ENCODE data around the gene ICE2.
"Not testable (repeated sequence)": the region's sequence is repeated elsewhere in the genome, so short reads cannot be mapped to it uniquely, and the experiment has no call there.

The ICE2 gene

GRCh38 chr15:60444289-60444912 lies 34.5 kb downstream of the ICE2 start:
- DNase-seq = peak; percentile 22

DNA sequence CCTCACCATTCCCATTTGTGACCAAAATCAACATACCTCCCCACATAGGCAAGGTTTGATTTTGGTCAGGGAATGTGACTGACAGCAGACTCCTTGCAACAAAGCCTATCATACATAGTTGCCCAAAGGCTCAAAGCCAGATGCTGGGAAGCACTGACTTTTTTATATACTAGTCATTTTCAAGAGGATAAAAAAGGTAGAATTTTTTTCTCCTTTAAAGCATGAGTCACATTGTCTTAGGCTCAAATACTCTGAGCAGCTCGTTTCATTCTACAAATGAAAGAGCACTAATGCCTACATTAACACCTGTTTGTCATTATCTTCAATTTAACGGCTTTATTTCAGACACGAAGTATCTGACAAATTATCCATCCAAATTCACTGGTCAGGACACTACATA lies 36.2 kb downstream of the ICE2 start:
- no peak for DNase-seq

DNA sequence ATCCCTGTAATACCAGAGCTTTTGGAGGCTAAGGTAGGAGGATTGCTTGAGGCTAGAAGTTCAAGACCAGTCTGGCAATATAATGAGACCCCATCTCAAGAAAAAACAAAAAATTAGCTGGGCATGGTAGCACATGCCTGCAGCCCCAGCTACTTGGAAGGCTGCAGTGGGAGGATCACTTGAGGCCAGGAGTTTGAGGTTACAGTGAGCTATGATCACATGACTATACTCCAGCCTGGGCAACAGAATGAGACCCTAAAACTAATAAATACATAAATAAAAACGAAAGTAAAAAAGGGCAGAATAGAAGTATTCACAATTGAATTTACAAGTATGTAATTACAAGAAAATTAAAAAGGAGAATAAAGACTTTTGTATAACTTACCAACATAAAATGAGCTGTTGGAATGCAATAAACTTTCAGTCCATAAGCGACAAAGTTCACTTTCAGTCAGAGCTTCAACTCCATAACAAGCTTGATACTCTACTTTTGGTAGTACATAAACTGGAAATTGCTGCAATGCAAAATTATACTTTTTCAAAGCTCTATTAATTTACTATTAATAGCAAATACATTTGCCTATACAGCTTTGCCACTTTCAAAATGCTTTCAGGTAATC lies 36.8 kb downstream of the ICE2 start:
- no peak for DNase-seq

- no peak for DNase-seq
These were observed 37.6 kb downstream of the ICE2 start for GRCh38 chr15:60441331-60441730.

DNA sequence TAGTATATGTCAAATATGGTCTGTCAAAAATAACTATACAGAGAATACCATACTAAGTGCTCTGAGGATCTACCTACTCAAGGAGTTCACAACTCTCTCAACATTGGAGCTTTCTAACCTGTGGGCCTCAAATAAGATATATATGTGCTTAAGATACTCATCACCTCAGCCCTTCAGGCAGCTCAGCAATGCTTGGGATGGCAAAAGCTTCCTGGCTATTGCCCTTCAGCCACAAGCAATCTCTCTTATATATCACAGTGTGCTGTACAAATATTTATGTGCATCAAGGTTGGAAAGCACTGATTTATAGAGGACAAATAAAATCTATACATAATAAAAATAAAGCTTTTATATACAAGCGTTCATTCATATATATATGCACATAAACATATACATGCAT lies 40.3 kb downstream of the ICE2 start:
- DNase-seq = no peak

DNA sequence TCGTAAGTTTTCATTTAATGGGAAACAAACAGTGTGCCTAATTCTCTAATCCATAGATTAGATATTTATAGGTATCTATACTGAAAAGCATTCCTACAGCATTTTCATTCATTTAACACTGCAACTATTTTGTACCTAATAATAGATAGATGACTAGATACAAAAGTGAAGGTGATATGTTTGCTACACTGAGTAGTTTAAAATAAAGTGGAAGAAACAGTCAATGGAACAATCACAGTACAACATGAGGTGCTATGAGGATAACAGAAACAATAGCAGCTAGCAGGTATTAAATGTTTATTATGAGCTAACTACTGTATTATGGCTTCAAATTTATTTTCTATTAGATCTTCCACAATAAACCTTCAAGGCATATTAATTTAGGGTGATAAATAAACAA lies 50.0 kb downstream of the ICE2 start:
- DNase-seq = no peak

DNA sequence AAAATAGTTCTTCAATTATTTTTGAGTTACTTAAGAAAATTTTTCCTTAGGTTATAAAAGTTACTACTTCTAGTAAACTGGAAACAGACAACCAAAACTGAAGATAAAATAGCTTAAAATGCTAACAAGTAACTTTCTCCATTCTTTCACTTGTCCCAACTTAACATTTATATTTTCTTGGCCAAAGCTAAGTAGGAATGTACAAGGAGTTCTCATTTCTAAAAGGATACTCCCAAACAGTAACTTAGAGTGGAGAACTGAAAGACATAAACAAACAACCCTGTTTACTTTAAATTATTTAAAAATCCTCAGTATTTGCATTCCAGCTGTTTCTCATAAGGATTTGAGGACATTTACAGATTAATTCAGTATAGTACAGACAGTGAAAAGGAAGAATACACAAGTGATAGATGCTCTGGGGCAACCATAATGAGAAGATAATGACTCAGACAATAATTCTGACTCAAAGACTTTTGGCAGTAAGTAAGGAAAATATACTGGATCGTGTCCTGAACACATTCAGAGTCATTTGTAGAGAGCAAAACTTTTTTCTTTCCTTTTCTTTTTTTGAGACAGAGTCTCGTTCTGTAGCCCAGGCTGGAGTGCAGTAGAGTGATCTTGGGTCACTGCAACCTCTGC lies 52.0 kb downstream of the ICE2 start:
- DNase-seq = no peak

GRCh38 chr15:60425461-60425860 lies 53.5 kb downstream of the ICE2 start:
- no peak for DNase-seq

DNA sequence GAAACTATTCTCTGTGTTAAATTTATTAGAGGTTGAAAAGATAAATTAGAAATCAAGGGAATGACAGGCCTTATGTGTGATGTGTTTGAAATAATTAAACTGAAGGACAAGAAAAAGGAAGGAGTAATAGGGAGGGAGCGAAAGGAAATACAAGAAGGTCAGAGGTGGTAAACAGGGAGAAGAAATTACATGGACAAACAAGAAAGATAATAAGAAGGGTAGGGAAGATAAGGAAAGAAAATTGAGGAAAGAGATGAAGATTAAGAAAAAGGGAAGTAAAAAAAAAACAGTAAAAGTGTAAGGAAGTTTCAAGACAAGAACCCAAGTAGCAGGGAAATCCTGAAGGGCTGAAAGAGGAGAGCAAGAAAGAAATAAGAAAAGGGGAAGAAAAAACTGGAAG lies 54.9 kb downstream of the ICE2 start:
- DNase-seq = no peak

DNA sequence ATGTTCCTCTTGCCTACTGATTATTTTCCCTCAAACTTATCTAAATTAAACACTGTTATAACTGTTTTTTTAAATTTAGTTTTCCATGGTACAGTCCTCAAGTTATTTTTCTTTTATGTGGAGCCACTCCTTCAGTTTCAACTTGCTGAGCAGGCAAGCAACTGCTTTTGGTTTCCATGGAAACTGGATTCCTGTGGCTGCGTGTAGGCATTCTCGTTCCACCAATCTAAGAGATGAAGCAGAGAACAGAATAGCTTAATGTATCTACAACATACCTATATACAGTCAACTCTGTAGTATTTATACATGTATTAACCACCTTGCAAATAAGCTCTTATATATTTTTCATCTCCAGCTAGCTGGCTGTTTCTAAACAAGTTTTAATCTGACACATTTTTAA lies 55.4 kb downstream of the ICE2 start:
- DNase-seq = peak; percentile 49

GRCh38 chr15:60421544-60421943 lies 57.4 kb downstream of the ICE2 start:
- no peak for DNase-seq

GRCh38 chr15:60420203-60420716 lies 58.7 kb downstream of the ICE2 start:
- no peak for DNase-seq

- DNase-seq = no peak
These were observed 59.2 kb downstream of the ICE2 start for GRCh38 chr15:60419753-60420152.

GRCh38 chr15:60418096-60418495 lies 60.8 kb downstream of the ICE2 start:
- DNase-seq = no peak

DNA sequence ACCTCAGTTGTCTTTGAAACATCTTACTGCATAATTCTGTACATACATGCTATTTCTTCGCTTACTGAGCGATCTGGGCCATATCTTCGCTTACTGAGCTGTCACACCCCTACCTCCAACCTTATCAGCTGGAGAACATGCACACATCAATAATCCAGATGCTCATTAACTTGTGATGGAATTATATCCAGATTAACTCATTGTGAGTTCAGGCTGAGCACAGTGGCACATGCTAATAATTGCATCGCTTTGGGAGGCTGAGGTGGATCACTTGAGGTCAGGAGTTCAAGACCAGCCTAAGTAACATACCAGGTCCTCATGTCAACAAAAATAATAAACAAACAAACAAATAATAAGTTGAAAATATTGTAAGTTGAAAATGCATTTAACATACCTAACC lies 61.8 kb downstream of the ICE2 start:
- DNase-seq = peak; percentile 78

GRCh38 chr15:60416484-60416883 lies 62.5 kb downstream of the ICE2 start:
- peak; percentile 14 for DNase-seq

DNA sequence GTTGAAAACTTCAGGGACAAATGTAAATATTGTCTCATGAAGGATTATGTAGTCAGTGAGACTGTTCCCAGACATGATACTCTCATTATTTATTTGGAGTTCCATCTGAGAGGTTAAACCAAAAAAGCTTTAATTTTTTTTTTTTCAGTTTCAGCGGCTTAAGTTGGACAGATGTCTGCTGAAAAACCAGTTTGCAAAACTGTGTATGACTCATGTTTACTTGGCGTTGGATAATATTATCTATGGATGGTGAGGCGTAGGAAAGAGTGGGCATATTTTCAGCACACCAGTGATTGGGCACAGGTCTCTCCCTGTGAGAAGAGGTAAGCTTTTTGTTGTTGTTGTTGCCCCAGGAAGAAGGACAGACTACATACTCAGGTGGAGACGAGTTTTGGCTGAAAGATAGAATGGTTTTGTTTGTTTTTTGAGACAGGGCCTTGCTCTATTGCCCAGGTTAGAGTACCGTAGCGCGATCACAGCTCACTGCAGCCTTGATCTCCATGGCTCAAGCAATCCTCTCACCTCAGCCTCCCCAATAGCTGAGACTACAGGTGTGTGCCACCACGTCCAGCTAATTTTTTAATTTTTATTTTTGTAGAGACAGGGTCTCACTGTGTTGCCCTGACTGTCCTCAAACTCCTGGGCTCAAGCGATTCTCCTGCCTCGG lies 64.8 kb downstream of the ICE2 start:
- no peak for DNase-seq

GRCh38 chr15:60413231-60413824 lies 65.6 kb downstream of the ICE2 start:
- DNase-seq = no peak

GRCh38 chr15:60412807-60413206 lies 66.1 kb downstream of the ICE2 start:
- not testable (repeated sequence) for DNase-seq

DNA sequence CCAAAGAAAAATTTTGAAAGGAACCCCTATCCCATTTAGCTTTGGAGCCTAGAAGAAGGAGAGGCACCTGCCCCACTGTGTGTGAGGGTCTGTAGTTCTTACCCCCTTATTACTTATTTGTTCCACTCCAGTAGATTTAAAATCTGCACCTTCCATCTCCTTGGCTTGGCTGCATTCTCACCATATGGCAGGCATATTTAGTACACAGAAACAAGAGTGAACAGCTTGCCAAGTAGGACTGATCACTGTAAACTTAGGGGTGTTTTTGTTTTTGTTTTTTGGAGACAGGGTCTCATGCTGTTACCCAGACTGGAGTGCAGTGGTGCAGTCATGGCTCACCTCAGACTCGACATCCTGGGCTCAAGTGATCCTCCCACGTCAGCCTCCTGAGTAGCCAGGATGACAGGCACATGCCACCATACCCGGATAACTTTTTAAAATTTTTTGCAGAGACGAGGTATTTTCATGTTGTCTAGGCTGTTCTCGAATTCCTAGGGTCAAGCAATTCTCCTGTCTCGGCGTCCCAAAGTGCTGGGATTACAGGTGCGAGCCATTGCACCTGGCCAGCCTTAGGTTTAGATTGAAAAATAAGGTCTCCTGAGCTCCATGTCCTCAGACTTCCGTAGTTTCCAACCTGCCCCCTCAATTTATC lies 67.0 kb downstream of the ICE2 start:
- no peak for DNase-seq

- DNase-seq = not testable (repeated sequence)
These were observed 68.6 kb downstream of the ICE2 start for GRCh38 chr15:60410350-60410749.

GRCh38 chr15:60408463-60408981 lies 70.4 kb downstream of the ICE2 start:
- peak; percentile 74 for DNase-seq

- no peak for DNase-seq
These were observed 71.5 kb downstream of the ICE2 start for GRCh38 chr15:60407415-60407805.

All from hematopoietic multipotent progenitor cell treated with erythropoietin and hydrocortisone succinate and interleukin-3 and kit ligand, for 6 days (in vitro differentiated cells).